Sigmoid colon (tissue), 7 donors: ENCODE measurements around the gene ABHD17B. TPM values are rescaled to one million over a fixed set of nuclear protein-coding genes. Genes with fewer than 3 reads are reported as not detected.

Experiments
- DNase-seq: peaks from one replicate; pipeline ENCODE4 v3.0.0-alpha.2; 2019
- H3K27ac ChIP-seq, 4 donors: fragments of 200-600 bp; sonication (generic); one replicate each; pipeline ENCODE4 v1.5.1; 2016 to 2019; ENCODE audit warnings: mild to moderate bottlenecking in 1 of 4
- H3K27me3 ChIP-seq, 3 donors: fragments of 200-600 bp; sonication (generic); one replicate each; pipeline ENCODE4 v1.5.1; 2019; ENCODE audit warnings: mild to moderate bottlenecking in 1 of 3
- H3K36me3 ChIP-seq, 4 donors: fragments of 200-600 bp; sonication (generic); one replicate each; pipeline ENCODE4 v1.5.1; 2016 to 2019
- H3K4me1 ChIP-seq, 4 donors: fragments of 200-600 bp; sonication (generic); one replicate each; pipeline ENCODE4 v1.5.1; 2017 to 2019
- H3K4me3 ChIP-seq, 4 donors: fragments of 200-600 bp; sonication (generic); one replicate each; pipeline ENCODE4 v1.5.1; 2017 to 2019; ENCODE audit warnings: mild to moderate bottlenecking in 2 of 4, moderate library complexity in 1 of 4
- H3K9me3 ChIP-seq, 4 donors: fragments of 200-600 bp in 3 of 4; sonication (generic) in 3 of 4; one replicate each; pipeline versions ENCODE4 v1.5.1 to v1.6.1; 2013 to 2019
- EP300 ChIP-seq, 4 donors: sonication (generic); formaldehyde crosslinking; IDR thresholded peaks; one replicate each; pipeline ENCODE4 v1.6.1; 2017; ENCODE audit warnings: antibody characterized with exemption in 4 of 4
- POLR2A ChIP-seq, 2 donors: fragments of 450-650 bp; IDR thresholded peaks; one replicate each; pipeline ENCODE4 v1.6.1; 2016; ENCODE audit warnings: antibody characterized with exemption in 2 of 2, mild to moderate bottlenecking in 2 of 2, moderate library complexity in 2 of 2
- POLR2AphosphoS5 ChIP-seq, 4 donors: sonication (generic); formaldehyde crosslinking; IDR thresholded peaks; one replicate each; pipeline ENCODE4 v1.6.1; 2017; ENCODE audit warnings: antibody characterized with exemption in 4 of 4
- WGBS, 2 donors: extraction: QIAGEN DNeasy Blood & Tissue Kit; methylation state at CpG; one replicate each; pipeline ENCODE4 v1.1.7; 2013; 5-methylcytosine and 5-hydroxymethylcytosine counted together
- intact Hi-C: fragments of 100-400 bp; cut with DNase I; formaldehyde crosslinking; loops from one replicate; pipeline ENCODE4 v1.15.1; 2023
- polyA plus RNA-seq, 3 donors: library from polyadenylated mRNA; stranded (reverse); fragments of 200-250 nt; gene quantifications; one replicate each; pipeline ENCODE4 v1.2.3, GENCODE V29; 2013
- total RNA-seq, 4 donors: library from RNA; depleted of rRNA; stranded (reverse); fragments of >200 nt; gene quantifications; one replicate each; pipeline ENCODE4 v1.1.0, GENCODE V29; 2016
- TF ChIP-seq, protein P1 (sequence below), 4 experiments: fragments of 450-650 bp in 3 of 4; fragments of 200-600 bp in 1 of 4; IDR thresholded peaks; one replicate each; pipeline ENCODE4 v1.5.1; 2016 to 2019; ENCODE audit warnings: antibody characterized with exemption in 4 of 4, mild to moderate bottlenecking in 3 of 4, moderate library complexity in 2 of 4
- donor health status: healthy with polysubstance abuse.
- donor health status: Bipolar disorder and iron deficiency.
- donor health status: healthy.

Gene ABHD17B
- total and polyA plus RNA-seq, 7 donors: 12.4 to 35.1 (median 16.8) TPM

- H3K27me3 ChIP-seq: no peaks in the 10 kb centered on the region
- H3K36me3 ChIP-seq: peaks cover 0 to 6% (median 0%) of the 10 kb centered on the region in 4 donors
- peaks cover 0 to 12% (median 6%) of the 10 kb centered on the region in 4 donors for H3K9me3 ChIP-seq
- H3K4me1 ChIP-seq: peaks cover 0 to 3% (median 0%) of the 10 kb centered on the region in 4 donors
- TF ChIP-seq EP300 (IDR thresholded peaks at IDR 0.05) (no peak), POLR2A (IDR thresholded peaks at IDR 0.05) (no peak), POLR2AphosphoS5 (IDR thresholded peaks at IDR 0.05) (no peak)
- TF ChIP-seq, protein P1, sequence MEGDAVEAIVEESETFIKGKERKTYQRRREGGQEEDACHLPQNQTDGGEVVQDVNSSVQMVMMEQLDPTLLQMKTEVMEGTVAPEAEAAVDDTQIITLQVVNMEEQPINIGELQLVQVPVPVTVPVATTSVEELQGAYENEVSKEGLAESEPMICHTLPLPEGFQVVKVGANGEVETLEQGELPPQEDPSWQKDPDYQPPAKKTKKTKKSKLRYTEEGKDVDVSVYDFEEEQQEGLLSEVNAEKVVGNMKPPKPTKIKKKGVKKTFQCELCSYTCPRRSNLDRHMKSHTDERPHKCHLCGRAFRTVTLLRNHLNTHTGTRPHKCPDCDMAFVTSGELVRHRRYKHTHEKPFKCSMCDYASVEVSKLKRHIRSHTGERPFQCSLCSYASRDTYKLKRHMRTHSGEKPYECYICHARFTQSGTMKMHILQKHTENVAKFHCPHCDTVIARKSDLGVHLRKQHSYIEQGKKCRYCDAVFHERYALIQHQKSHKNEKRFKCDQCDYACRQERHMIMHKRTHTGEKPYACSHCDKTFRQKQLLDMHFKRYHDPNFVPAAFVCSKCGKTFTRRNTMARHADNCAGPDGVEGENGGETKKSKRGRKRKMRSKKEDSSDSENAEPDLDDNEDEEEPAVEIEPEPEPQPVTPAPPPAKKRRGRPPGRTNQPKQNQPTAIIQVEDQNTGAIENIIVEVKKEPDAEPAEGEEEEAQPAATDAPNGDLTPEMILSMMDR (IDR thresholded peaks at IDR 0.05): no peak
- no peak overlapping the region for H3K27ac ChIP-seq
- no peak overlapping the region for H3K4me3 ChIP-seq
- DNase-seq: no peak
- WGBS, 2 donors: 97 to 99% methylated on average over 4 of the region's 4 CpGs
- intact Hi-C loops: no loop called here
Observed at GRCh38 chr9:71878327-71879274, 32.4 kb downstream of the ABHD17B start.

DNA sequence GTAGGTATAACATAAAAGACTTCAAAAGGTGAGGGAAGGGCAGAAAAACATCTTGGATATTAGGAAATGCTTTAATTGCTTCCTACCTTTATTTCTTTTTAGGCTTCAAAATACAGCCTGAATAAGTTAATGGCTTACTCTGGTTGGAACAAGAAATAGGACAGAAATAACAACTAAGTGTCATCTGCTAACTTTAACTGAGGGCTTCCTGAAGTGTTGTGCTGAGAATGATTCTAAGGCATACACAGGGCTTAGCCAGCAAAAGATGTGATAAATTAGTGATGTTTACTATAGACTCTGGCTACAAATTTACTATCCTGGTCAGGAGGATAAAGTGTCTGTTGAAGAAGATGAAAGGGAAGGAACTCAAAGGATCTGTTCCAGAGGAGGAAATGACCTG, 34.2 kb downstream of the ABHD17B start:
- H3K4me1 ChIP-seq: peaks cover 0 to 3% (median 0%) of the 10 kb centered on the region in 4 donors
- H3K9me3 ChIP-seq: peaks cover 0 to 10% (median 6%) of the 10 kb centered on the region in 4 donors
- H3K36me3 ChIP-seq: peaks cover 0 to 6% (median 0%) of the 10 kb centered on the region in 4 donors
- TF ChIP-seq POLR2A (IDR thresholded peaks at IDR 0.05) (no peak), EP300 (IDR thresholded peaks at IDR 0.05) (no peak), POLR2AphosphoS5 (IDR thresholded peaks at IDR 0.05) (no peak)
- TF ChIP-seq, protein P1 (IDR thresholded peaks at IDR 0.05): no peak
- H3K27ac ChIP-seq: no peak overlapping the region
- DNase-seq: no peak
- no peak overlapping the region for H3K4me3 ChIP-seq
- intact Hi-C loops: no loop called here
- H3K27me3 ChIP-seq: no peaks in the 10 kb centered on the region

DNA sequence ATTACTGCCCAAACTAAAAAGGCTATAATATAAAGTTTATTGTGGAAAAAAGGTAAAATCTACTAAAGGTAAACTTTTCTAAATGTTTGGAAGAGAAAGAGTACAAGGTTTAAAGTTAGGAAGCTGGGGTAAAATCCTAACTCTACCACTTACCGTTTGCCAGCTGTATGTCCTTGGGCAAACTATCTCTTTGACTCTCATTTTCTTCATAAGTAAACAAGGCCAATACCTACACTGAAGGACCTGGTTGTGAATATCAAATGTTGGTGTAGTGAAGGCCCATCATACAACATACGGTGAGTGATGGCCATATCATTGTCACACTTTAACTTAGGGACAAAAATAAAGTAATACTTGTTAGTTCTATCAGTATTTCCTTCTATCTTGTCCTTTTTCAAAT, 34.9 kb downstream of the ABHD17B start:
- H3K4me3 ChIP-seq: no peak overlapping the region
- peaks cover 0 to 6% (median 0%) of the 10 kb centered on the region in 4 donors for H3K36me3 ChIP-seq
- no peaks in the 10 kb centered on the region for H3K27me3 ChIP-seq
- DNase-seq: no peak
- H3K9me3 ChIP-seq: peaks cover 0 to 10% (median 6%) of the 10 kb centered on the region in 4 donors
- 90 to 98% methylated on average over 2 of the region's 2 CpGs for WGBS, 2 donors
- TF ChIP-seq EP300 (IDR thresholded peaks at IDR 0.05): no peak
- TF ChIP-seq POLR2A (IDR thresholded peaks at IDR 0.05): no peak
- no peak overlapping the region for H3K27ac ChIP-seq
- H3K4me1 ChIP-seq: peaks cover 0 to 3% (median 0%) of the 10 kb centered on the region in 4 donors
- intact Hi-C loops: no loop called here

DNA sequence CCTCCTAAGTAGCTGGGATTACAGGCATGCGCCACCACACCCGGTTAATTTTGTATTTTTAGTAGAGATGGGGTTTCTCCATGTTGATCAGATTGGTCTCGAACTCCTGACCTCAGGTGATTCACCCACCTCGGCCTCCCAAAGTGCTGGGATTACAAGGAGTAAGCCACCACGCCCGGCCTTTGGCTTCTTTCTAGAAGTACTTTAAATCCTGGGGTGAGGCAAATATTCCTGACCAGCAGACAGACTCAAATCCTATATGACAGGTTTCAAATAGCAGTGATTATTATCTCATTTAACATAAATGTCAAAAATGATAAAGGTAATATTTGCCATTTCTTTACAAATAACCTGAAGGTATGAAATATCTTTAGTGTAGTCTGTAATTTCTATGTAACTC, 35.6 kb downstream of the ABHD17B start:
- peaks cover 0 to 6% (median 0%) of the 10 kb centered on the region in 4 donors for H3K36me3 ChIP-seq
- H3K27ac ChIP-seq: no peak overlapping the region
- peaks cover 0 to 10% (median 6%) of the 10 kb centered on the region in 4 donors for H3K9me3 ChIP-seq
- no peak for DNase-seq
- intact Hi-C loops: no loop called here
- peaks cover 0 to 3% (median 0%) of the 10 kb centered on the region in 4 donors for H3K4me1 ChIP-seq
- no peak overlapping the region for H3K4me3 ChIP-seq
- WGBS, 2 donors: 96 to 97% methylated on average over 6 of the region's 6 CpGs
- no peaks in the 10 kb centered on the region for H3K27me3 ChIP-seq
- TF ChIP-seq POLR2AphosphoS5 (IDR thresholded peaks at IDR 0.05): no peak

- peaks cover 3 to 9% (median 8%) of the 10 kb centered on the region in 4 donors for H3K9me3 ChIP-seq
- no peak for TF ChIP-seq POLR2AphosphoS5 (IDR thresholded peaks at IDR 0.05)
- H3K4me1 ChIP-seq: no peaks in the 10 kb centered on the region
- peaks cover 0 to 17% (median 4%) of the 10 kb centered on the region in 4 donors for H3K36me3 ChIP-seq
- no peak for DNase-seq
- H3K4me3 ChIP-seq: no peak overlapping the region
- 79 to 93% methylated on average over 1 of the region's 1 CpG for WGBS, 2 donors
- H3K27ac ChIP-seq: no peak overlapping the region
- intact Hi-C loops: no loop called here
- H3K27me3 ChIP-seq: no peaks in the 10 kb centered on the region
Observed at GRCh38 chr9:71863631-71864030, 47.4 kb downstream of the ABHD17B start.

GRCh38 chr9:71861618-71862017, 49.4 kb downstream of the ABHD17B start:
- H3K36me3 ChIP-seq: peaks cover 0 to 14% (median 3%) of the 10 kb centered on the region in 4 donors
- H3K27ac ChIP-seq: no peak overlapping the region
- H3K4me3 ChIP-seq: no peak overlapping the region
- intact Hi-C loops: no loop called here
- no peak for DNase-seq
- no peaks in the 10 kb centered on the region for H3K27me3 ChIP-seq
- TF ChIP-seq, protein P1 (IDR thresholded peaks at IDR 0.05): no peak
- TF ChIP-seq POLR2AphosphoS5 (IDR thresholded peaks at IDR 0.05) (no peak), EP300 (IDR thresholded peaks at IDR 0.05) (no peak), POLR2A (IDR thresholded peaks at IDR 0.05) (no peak)
- WGBS, 2 donors: 66 to 67% methylated on average over 3 of the region's 3 CpGs
- peaks cover 3 to 9% (median 8%) of the 10 kb centered on the region in 4 donors for H3K9me3 ChIP-seq
- no peaks in the 10 kb centered on the region for H3K4me1 ChIP-seq
